Measurements from ENCODE around the gene PRMT2.
A peak's percentile ranks its signal among the peaks of the same experiment; 100 is the strongest.

PRMT2 gene

GRCh38 chr21:46643379-46644177 is 8.1 kb downstream of the PRMT2 start:
- no peak for DNase-seq (ENCODE audit: low read depth)

GRCh38 chr21:46645840-46646239 is 10.4 kb downstream of the PRMT2 start:
- DNase-seq (ENCODE audit: low read depth), result no peak

- DNase-seq (ENCODE audit: low read depth), result no peak
These were observed 11.2 kb downstream of the PRMT2 start for GRCh38 chr21:46646541-46647154.

- DNase-seq (ENCODE audit: low read depth), result no peak
These were observed 13.1 kb downstream of the PRMT2 start for GRCh38 chr21:46648539-46648938.

GRCh38 chr21:46649356-46649755 is 13.9 kb downstream of the PRMT2 start:
- DNase-seq (ENCODE audit: low read depth), result no peak

GRCh38 chr21:46650476-46651098 is 15.1 kb downstream of the PRMT2 start:
- no peak for DNase-seq (ENCODE audit: low read depth)

GRCh38 chr21:46651121-46651520 is 15.6 kb downstream of the PRMT2 start:
- DNase-seq (ENCODE audit: low read depth), result no peak

GRCh38 chr21:46655230-46655629 is 19.8 kb downstream of the PRMT2 start:
- no peak for DNase-seq (ENCODE audit: low read depth)

GRCh38 chr21:46656820-46657219 is 21.3 kb downstream of the PRMT2 start:
- DNase-seq (ENCODE audit: low read depth), result no peak

GRCh38 chr21:46660505-46660904 is 25.0 kb downstream of the PRMT2 start:
- DNase-seq (ENCODE audit: low read depth), result peak; percentile 21

GRCh38 chr21:46661211-46661625 is 25.7 kb downstream of the PRMT2 start:
- DNase-seq (ENCODE audit: low read depth), result no peak

GRCh38 chr21:46661642-46662366 is 26.3 kb downstream of the PRMT2 start:
- no peak for DNase-seq (ENCODE audit: low read depth)

- no peak for DNase-seq (ENCODE audit: low read depth)
These were observed 26.8 kb downstream of the PRMT2 start for GRCh38 chr21:46662367-46662654.

GRCh38 chr21:46662765-46663500 is 27.5 kb downstream of the PRMT2 start:
- DNase-seq (ENCODE audit: low read depth), result no peak

- DNase-seq (ENCODE audit: low read depth), result no peak
These were observed 28.3 kb downstream of the PRMT2 start for GRCh38 chr21:46663754-46664153.

GRCh38 chr21:46664316-46664995 is 29.0 kb downstream of the PRMT2 start:
- no peak for DNase-seq (ENCODE audit: low read depth)

GRCh38 chr21:46665566-46665965 is 30.1 kb downstream of the PRMT2 start:
- no peak for DNase-seq (ENCODE audit: low read depth)

GRCh38 chr21:46666941-46667740 is 31.7 kb downstream of the PRMT2 start:
- peak; percentile 27 for DNase-seq (ENCODE audit: low read depth)

GRCh38 chr21:46667741-46668380 is 32.4 kb downstream of the PRMT2 start:
- DNase-seq (ENCODE audit: low read depth), result peak; percentile 12

GRCh38 chr21:46668381-46668780 is 32.9 kb downstream of the PRMT2 start:
- no peak for DNase-seq (ENCODE audit: low read depth)
